HS-5 (cell line): Measurements from ENCODE around the gene CLIP4.
"Not testable (repeated sequence)": the region's sequence is repeated elsewhere in the genome, so short reads cannot be mapped to it uniquely, and the experiment has no call there.

Experiments
- DNase-seq: peaks from one replicate; pipeline ENCODE4 v3.0.0-alpha.2; 2012; ENCODE audit warnings: low read depth

CLIP4 gene

DNA sequence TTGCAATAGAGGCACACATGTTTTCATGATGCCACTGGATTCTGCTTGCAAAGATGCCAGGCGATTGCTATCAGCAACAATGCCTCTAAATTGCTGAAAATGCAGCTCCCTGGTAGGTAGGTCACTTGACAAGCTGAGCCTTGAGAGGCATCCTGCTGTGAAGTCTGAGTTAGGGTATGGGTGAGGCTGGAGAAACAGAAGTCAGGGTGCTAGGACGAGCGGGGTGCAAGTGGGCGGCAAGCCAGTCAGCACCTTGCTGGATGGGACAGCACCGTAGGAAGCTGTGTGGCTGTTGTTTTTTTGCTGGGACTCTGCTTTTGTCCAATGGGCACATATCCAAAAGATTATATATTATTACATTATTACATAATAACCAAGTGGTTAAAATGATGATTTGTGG, 10.5 kb upstream of the CLIP4 start:
- no peak for DNase-seq

DNA sequence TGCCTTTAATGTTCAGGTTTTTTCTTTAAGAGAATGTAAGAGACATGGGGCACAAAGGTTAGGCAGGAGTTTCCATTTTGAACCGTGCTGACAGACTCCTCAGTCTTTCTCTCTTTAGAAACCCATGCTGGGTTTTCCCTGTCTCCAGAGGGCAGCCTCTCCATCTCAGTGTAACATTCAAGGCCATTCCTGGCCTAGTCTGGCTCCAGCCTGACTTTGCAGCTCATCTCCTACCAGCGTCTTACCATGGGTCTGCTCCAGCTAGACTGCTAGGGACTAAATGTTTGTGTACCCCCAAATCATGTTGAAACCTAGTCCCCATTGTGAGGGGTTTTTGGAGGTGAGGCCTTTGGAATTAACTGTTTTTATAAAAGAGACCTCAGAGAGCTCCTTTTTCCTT, 9.8 kb upstream of the CLIP4 start:
- no peak for DNase-seq

DNA sequence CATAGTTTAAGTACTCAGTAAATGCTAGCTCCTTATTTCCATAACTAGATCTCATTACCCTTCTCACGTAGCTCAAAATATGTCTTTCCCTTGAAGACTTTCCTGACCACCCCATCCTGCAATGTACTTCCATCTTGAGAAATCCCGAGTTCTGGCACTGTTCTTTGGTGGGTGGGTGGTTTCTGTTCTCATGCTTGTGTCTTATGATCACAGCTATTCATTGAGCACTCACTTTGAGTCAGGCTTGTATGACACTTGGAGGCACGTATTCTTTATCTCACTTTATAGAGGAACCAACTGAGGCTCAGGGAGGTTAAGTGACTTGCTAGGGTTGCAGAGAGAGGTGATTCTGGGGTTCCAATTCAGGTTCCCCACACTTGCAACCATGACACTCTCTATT, 9.0 kb upstream of the CLIP4 start:
- DNase-seq = no peak

DNA sequence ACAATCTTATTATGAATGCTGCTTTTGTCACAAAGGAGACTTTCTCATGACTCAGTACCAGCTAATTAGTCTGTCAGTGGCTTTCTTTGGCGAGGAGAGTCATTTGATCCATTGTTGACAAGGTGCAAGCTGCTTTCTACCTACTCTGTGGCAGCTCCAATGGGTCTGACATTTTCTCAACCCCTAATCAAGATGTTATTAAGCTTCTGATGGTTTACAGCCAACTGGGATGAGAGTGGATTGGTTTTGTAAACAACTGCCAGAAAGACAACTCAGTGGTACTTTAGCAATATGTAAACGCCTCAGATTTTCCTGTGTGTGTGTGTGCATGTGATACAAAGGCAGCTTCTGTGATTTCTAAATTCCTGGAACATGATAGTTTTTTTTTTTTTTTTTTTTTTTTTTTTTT, 8.2 kb upstream of the CLIP4 start:
- no peak for DNase-seq

DNA sequence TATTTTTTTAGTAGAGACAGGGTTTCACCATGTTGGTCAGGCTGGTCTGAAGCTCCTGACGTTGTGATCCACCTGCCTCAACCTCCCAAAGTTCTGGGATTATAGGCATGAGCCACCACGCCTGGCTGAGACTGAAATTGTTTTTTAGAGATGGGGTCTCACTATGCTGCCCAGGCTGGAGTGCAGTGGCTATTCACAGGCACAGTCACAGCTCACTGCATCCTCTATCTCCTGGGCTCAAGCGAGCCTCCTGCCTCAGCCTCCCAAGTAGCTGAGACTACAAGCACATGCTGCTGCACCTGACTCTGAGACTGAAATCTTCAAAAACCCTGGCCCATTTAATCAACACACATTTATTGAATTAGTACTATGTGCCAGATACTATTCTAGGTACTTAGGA, 7.7 kb upstream of the CLIP4 start:
- DNase-seq = not testable (repeated sequence)

DNA sequence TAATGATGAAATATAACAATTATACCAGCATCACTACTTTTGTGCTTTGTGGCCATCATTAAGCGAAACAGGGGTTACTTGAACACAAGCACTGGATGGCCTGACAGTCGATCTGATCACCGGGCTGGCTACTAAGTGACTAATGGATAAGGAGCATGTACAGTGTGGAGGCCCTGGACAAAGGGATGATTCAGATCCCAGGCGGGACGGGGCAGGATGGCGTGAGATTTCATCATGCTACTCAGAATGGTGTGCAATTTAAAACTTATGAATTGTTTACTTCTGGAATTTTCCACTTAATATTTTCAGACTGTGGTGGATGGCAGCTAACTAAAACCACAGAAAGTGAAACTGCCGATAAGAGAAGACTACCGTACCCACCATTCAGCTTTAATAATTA, 7.0 kb upstream of the CLIP4 start:
- DNase-seq = peak; percentile 72

DNA sequence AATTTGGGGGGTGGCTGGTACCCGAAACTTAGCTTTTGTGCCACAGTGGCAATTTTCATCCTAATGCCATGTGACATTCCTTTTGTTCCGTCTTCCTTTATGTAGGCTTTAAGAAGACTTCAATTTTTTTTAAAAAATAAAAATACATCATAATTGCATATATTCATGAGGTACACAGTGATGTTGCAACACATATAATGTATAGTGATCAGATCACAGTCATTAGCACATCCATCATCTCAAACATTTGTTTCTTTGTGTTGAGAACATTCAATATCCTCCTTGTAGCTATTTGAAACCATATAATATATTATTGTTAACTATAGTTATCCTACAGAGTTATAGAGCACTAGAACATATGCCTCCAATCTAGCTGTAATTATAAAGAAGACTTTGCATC, 6.0 kb upstream of the CLIP4 start:
- DNase-seq = no peak

DNA sequence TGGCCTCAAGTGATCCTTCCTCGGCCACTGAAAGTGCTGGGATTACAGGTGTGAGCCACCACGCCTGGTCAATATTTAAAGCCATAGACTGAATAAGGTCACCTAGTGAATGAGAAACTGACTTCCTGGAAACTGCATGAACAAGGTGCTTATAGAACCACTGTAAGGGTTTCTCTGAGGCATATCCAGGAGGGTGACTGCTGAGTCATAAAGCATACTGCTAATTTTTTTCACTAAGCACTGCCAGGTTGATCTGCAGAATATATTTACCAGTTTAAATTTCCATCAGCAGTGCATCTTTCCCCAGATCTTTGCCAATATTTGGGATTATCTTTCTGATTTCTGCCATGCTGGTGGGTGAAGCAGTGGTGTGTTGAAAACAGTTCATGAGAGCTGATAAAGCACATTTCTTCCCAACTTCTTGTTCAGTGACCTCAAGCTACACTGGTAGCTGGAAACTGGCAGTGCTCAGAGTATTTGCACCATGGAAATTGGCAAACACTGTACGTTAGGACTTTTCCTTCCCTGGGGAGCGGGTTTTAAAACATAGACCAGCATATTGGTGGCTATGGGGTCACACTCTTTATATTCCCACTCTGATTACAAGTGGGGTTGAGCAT, 4.2 kb upstream of the CLIP4 start:
- no peak for DNase-seq

DNA sequence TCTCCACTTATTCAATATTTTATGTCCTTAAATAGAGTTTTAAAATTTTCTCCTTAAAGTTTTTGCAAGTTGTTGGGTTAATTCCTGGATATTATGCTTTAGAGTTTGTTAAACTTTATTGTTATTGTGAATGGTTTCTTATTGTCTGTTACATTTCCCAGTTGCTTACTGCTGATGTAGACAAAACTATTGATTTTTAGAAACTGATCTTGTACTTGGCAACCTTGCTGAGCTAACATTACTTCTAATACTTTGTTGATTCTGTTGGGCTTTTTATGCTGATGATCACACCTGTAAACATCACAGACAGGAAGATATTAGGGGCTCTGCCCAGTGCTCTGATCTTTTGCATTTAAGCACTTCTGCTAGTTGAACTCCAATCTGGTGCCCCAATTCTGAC, 2.8 kb upstream of the CLIP4 start:
- no peak for DNase-seq

DNA sequence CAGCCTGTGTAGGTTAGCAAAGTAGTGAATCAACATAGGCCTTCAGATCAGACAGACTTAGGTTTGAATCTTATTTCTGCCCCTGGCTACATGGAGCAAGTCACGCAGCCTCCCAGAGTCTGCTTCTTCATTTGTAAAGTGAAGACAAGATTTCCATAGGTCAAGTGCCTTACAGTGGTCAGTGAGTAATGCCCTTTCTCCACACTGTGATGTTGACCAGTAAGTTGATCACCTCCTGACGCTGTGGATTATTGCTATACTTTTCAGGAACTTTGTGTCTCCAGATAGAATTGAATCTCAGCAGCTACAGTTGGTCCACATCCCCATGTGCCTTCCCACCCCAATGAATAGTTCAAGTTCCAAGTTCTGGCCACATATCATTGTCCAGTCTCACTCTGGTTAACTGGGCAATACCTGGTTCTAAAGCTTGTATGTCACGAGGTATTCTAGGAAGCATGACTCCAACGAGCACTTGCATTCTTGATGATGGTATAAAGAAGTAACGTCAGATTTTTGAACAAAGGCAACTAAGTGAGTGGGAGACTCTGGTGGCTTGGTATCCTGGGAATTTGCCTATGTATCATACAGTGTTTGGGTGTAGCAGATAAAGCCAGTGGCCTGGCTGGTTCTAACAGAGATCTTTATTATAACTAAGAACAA, 2.1 kb upstream of the CLIP4 start:
- no peak for DNase-seq

DNA sequence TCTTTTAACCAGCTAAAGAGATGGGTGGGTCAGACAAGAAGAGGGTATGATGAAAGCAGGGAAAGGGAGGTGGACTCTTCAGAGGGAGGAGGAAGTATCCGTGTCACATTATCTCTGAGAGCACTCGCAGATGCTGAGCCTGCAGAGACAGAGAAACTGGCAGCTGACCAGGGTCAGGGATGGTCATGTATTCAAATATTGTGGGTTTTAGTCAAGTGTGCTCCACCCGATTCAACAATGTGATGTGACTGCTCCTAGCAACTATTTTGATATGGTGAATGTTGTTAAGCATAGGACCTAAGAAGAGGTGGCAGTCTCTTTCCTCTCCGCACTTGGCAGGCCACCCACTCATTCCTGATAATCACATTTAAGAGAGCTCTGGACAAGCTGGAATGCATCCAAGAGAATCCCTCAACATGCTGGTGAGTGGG, 1.3 kb upstream of the CLIP4 start:
- DNase-seq = no peak

DNA sequence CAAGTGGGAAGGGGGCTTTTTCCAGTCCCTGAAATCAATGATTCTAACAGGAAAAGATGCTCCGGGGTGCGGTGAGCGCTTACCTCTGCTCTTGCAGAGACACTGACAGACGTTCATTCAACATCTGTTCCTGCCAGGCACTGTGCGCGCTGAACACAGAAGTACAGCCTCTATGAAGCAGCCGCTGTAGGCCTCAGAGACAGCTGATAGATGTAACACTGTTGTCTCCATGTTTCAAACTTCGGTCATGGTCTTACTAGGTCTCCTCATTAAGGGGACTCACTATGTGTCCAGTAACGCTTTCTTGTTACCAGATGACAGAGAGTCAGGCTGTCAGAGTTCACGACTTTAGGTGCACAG, 649 bp upstream of the CLIP4 start:
- DNase-seq = no peak

DNA sequence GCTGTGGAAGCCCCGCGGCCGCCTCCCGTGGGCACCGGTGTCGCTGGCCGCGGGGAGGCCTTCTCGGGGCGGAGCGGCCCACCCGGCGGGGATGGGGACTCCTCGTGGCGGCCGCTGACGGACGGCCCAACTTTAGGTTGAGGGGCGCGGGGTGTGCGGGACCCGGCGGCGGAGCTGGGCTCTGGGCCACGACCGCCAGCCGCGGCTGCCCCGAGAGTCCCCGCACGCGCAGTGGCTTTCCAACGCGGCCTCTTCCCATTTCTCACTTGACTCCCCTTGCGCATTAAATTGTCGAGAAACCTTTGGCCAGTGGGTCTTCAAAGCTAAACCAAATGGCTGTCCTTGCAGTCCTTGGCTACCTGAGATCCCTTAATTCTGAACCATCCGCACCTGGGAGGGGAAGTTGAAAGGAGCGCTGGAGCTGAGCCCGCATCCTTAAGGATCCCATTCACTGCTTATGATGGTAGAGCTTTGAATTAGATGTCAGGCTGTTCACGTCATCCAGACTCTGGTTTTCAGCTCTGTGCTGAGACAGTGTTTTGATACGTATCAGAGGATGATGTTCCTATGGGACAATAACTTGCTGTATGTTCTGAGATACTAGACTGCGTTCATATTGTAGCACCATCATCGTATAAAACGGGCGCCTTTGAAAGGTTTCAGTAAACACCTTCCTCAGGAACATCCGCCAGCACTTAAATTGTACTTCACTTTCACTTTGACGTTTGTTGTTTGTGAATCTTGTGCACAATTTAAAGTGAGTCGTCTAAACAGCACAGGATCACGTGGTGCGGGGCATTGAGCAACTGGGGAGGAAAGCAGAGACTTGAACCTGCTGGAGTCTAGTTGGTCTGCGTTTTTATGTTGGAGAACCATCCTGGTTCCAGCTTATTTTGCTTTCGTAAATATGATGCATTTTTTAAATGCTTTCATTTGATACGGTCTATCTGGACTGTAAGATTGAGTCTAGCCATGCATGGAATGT, 874 bp downstream of the CLIP4 start:
- no peak for DNase-seq

DNA sequence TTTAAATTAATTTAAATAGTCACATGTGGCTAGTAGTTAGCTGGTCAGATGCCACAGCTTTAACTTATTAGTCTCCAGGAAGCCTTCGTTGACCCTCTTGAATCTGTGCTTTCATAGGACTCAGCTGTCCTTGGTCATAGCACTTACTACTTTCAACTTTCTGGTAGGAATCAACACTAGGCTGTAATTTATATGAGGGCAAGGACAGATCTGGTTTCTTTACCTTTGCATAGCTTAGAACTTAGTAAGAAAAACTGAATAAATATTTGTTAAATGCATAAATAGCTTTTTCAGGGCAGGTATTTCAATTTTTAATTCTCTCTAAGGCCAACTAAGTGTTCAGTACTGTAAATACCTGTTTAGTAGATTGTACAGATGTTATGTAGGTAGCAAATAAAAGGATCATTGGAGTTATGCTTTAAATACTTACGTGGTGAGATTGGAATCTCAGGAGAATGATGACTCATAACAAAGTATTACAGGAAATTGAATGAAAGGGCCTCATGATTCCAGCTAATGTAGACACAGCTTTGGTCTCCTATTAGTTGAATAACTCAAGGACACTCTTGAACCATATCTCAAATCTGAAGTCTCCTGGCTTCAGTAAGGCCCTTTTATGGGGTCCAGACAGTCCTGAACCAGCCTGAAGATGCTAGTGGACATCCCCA, 2.6 kb downstream of the CLIP4 start:
- no peak for DNase-seq

DNA sequence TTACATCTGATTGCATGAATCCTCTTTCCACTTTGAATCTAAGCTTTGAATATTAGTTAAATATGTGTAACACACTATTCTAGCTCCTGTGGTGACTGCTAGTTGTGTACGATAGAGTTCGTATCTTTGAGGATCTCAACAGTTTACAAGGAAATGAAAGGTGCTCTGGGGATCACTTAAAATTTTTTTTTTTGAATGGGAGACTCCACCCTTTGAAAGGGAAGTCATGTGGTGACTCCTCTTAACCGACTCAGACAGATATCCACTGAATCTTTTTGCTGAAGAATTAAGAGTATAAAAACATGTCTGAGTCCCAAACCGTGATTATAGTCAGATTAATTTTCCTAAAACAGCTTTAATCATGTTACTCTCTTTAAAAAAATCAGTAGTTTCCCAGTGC, 4.0 kb downstream of the CLIP4 start:
- no peak for DNase-seq

DNA sequence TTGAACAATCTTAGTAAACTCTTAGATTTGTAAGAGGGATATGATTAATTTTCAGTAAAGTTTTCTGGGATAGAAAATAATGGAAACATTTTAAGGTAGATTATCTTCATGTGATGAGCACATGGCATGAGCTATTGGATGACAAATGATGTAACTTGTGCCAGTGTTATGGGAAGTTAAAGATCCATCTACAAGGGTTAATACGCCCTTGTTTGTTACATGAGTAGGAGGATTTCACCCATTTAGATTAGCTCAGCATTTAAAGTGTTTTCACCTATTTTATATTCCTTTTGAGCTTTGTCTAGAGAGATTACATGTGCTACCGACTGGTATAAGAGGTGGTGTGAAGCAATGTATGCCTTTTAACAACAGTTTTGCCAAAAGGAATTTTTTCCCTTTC, 5.6 kb downstream of the CLIP4 start:
- no peak for DNase-seq

DNA sequence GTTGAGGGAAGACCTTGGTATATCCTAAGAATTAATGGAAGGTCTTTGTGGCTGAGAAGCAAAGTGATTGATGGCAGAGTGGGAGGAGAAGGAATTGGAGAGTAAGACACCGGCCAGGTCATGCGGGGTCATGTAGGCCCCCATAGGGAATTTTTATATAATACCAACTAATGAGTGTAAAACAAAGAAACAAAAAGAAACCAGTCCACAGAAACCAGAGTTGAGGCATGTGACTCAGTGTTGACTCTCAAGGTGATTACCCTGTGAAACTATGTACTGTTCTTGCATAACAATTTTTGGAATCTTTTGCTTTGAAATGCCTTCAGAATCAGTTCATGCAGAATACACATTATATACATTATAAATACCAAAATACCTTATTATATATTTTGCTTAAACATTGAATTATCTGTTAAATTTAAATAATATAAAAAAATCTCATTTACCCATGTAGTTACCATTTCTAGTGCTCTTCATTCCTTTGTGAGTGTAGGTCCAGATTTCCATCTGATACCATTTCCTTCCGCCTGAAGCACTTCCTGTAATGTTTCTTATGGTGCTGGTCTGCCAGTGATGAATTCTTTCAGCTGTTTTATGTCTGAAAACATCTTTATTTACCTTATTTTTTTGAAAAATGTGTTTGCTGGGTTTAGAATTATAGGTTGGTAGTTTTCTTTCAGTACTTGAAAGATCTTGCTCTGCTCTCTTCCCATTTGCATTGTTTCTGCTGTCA, 8.6 kb downstream of the CLIP4 start:
- peak; percentile 85 for DNase-seq

DNA sequence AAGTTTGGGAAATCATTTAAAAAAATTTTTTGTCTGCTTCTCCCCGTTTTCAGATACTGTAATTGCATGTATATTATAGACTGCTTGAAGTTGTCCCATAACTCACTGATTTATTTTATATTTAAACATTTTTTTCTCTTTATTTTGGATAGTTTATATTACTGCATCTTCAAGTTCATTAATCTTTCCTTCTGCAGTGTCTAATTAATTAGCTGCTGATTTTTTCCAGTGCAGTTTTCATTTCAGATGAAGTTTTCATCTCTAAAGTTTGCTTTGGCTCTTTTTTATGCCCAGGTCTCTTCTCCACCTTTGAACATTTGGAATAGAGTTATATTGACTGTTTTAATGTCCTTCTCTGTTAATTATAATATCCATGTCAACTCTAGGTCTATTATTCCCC, 9.3 kb downstream of the CLIP4 start:
- DNase-seq = no peak

DNA sequence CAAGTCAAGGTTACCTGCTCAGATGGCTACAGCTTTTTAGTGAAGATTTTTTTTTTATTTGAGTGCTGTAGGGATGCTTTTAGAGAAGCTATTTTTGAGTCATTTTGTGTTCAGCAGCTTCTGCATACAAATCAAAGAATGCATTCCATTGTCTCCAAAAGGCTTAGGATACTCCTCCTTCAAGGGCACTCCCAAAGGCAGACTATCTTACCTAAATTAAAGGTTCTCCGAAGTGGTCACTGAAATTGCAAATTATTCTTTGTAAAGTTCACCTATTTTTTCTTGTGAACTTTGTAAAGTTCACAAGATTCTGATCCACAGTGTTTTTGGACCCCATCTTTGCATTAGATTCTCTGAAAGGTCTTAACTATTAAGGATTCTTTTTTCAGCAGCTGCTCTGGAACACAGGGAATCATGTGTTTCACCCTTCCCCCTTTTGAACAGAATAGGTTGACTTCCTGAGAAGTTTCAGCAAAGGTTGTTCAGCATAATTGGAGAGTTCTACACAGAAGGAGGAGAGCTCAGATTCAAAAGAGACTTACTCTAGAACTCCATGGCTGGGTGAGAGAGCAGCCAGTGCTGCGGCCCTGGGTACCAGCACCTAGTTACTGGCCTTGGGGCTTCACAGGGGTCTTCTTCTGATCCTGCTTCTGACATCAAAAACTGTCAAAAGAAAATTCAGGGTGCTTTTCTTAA, 14.5 kb downstream of the CLIP4 start:
- no peak for DNase-seq

DNA sequence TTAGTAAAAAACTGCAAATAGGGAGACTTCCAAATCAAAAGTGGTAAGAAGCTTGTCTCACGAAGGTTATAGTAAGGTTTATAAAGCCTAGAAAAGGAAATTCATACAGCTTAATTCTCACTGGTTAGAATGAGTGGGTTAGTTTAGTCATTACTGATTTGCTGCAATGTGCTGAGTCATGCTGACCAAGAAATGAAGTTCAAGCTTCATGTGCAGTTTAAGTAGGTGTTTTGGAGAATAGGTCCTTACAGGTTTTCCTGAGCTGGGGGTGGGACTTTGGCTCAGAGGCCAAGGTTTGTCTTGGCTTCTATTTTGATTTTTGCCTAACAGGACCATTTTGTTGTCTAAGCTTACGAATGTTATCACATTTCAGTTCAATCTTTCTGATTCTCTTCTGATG, 15.1 kb downstream of the CLIP4 start:
- no peak for DNase-seq

DNA sequence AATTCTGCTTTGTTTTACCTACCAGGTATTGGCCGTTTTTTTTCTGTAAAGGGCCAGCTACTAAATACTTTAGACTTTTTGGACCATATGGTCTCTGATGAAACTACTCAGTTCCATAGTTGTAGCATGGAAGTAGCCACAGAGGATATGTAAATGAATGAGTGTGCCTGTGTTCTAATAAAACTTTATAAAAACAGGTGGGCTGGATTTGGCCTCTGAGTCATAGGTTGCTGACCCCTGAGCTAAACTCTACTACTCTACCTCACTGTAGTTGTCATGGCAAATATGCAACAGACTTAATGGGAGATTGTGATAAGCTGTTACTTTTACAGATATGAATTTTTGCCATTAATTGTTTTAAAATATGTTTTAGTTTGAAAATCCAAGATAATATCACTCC, 19.7 kb downstream of the CLIP4 start:
- DNase-seq = no peak
